AG04450 (cell line): ENCODE results near the gene PDE4D. TPM values are rescaled to one million over a fixed set of nuclear protein-coding genes. Genes with fewer than 3 reads are reported as not detected.

Experiments used
- CTCF ChIA-PET: fragments of 300-600, 350-600 bp; formaldehyde crosslinking; extraction: SDS; loops from one replicate; lab custom pipeline; 2022; ENCODE audit warnings: antibody characterized with exemption, inconsistent platforms; lab: Charles Lee
- POLR2A ChIA-PET: fragments of 350-600 bp; formaldehyde crosslinking; extraction: SDS; loops from one replicate; lab custom pipeline; 2021; ENCODE audit warnings: antibody characterized with exemption, inconsistent platforms; lab: Yijun Ruan, JAX
- DNase-seq: peaks from one replicate; pipeline ENCODE4 v3.0.0-alpha.2; 2011; ENCODE audit warnings: low read depth, low spot score
- H3K27ac ChIP-seq: one replicate; pipeline ENCODE4 v1.5.1; 2012; ENCODE audit warnings: low read depth, low read length, control low read depth
- H3K27me3 ChIP-seq: one replicate; pipeline ENCODE4 v1.6.0; 2012; ENCODE audit warnings: low read length; ENCODE audit not compliant: control insufficient read depth, insufficient read depth
- H3K4me3 ChIP-seq: 2 replicates; pipeline ENCODE4 v1.5.1; 2011; ENCODE audit warnings: mild to moderate bottlenecking, low read depth, low read length, control low read depth
- H3K9me3 ChIP-seq: 2 replicates; pipeline ENCODE4 v1.5.1; 2012; ENCODE audit warnings: low read length; ENCODE audit not compliant: control insufficient read depth, insufficient read depth
- polyA plus RNA-seq: library from polyadenylated mRNA; depleted of rRNA; stranded (reverse); fragments of >200 nt; gene quantifications from 2 replicates; pipeline ENCODE4 v1.2.3, GENCODE V29; 2011
- TF ChIP-seq, protein P1 (sequence below): IDR thresholded peaks from 2 replicates; pipeline ENCODE4 v1.5.1; 2011; ENCODE audit warnings: low read depth, low read length, control low read depth, inconsistent platforms

Gene PDE4D
- polyA plus RNA-seq, 1 experiment: 12.0 TPM

DNA sequence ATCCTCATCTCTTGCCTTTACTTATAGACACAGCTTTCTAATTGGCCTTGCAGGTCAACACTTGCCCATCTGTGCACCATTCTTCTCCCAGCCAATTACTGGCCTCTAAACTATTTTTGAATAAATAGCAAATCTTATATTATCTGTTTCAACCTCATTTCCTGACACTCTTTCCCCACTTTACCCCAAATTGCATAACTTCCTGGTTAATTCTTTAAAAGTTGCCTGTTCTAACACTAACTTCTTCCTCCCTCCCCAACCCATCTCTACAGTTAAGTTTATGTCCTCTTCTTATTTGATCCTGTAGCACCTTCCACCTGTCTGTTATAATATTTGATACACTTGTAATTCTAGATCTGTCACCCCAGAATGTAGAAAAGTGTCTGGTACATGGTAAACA, 372.1 kb downstream of the PDE4D start:
- H3K9me3 ChIP-seq: no peaks in the 10 kb centered on the region
- ChIA-PET CTCF (no interaction called here), POLR2A (no interaction called here)

DNA sequence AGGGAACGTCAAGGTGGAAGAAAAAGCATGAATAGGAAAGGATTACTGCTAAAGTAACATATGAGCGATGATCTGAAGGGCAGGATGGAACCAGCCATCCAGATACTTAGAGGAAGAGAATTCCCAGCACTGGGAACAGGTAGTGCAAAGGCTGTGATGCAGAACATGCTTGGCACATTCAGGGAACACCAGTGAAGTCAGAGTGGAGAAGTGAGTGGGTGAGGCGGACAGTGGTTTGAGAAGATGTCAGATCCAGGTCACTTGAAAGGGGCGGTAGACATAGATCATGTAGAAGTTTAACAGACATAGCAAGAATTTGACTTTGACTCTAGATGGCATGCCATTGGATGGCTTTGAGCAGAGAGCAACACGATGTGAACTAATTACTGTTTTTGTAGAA, 374.2 kb downstream of the PDE4D start:
- TF ChIP-seq, protein P1, sequence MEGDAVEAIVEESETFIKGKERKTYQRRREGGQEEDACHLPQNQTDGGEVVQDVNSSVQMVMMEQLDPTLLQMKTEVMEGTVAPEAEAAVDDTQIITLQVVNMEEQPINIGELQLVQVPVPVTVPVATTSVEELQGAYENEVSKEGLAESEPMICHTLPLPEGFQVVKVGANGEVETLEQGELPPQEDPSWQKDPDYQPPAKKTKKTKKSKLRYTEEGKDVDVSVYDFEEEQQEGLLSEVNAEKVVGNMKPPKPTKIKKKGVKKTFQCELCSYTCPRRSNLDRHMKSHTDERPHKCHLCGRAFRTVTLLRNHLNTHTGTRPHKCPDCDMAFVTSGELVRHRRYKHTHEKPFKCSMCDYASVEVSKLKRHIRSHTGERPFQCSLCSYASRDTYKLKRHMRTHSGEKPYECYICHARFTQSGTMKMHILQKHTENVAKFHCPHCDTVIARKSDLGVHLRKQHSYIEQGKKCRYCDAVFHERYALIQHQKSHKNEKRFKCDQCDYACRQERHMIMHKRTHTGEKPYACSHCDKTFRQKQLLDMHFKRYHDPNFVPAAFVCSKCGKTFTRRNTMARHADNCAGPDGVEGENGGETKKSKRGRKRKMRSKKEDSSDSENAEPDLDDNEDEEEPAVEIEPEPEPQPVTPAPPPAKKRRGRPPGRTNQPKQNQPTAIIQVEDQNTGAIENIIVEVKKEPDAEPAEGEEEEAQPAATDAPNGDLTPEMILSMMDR: no peak
- Histone ChIP-seq H3K27ac (no peak overlapping the region), H3K27me3 (no peaks in the 10 kb centered on the region), H3K9me3 (no peaks in the 10 kb centered on the region), H3K4me3 (no peak overlapping the region)
- DNase-seq: no peak
- POLR2A ChIA-PET: no interaction called here
- CTCF ChIA-PET: interaction anchor here (0.9 kb wide), 1 partner anchor 151 kb away, joined by 3 read pairs; no protein-coding TSS in a partner anchor

More for the DNA sequence above, 372.1 kb downstream of the PDE4D start:
- no peak overlapping the region for H3K27ac ChIP-seq
- no peak for DNase-seq
- no peaks in the 10 kb centered on the region for H3K27me3 ChIP-seq
- no peak overlapping the region for H3K4me3 ChIP-seq
- TF ChIP-seq, protein P1: no peak

DNA sequence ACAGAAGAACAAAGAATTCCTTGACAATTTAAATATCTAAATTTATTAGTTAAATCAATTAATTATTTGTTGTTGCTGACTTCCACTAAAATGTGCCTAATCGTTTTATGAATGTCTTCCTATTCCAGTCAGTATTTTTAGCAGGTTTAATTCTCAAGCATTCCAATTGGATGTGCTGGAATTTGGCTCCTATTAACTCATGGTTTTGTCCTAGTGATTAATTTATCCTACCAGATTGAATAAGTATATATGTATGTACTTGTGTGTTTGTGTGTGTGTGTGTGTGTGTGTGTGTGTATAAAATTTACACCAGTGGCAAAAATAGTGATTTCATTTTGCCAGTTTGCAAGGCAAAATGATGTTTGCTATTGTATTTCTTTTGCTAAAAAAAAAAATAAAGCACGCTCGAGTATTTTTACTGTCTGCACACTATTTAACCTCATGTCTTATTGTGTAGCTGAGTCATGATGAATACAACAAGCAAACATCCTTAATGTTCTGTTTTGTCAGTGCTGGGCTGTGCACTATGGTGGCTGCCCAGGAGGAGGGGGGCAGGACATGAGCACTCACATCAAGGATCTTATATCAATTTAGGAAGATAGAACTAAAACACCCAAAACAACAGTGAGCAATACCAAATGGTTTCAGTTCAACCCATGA, 375.5 kb downstream of the PDE4D start:
- ChIA-PET POLR2A (interaction anchor here (0.7 kb wide), 1 partner anchor 767 kb away, joined by 3 read pairs; no protein-coding TSS in a partner anchor), CTCF (no interaction called here)
- Histone ChIP-seq H3K4me3 (no peak overlapping the region), H3K9me3 (no peaks in the 10 kb centered on the region), H3K27ac (no peak overlapping the region), H3K27me3 (no peaks in the 10 kb centered on the region)
- TF ChIP-seq, protein P1: no peak
- DNase-seq: peak; percentile 8

DNA sequence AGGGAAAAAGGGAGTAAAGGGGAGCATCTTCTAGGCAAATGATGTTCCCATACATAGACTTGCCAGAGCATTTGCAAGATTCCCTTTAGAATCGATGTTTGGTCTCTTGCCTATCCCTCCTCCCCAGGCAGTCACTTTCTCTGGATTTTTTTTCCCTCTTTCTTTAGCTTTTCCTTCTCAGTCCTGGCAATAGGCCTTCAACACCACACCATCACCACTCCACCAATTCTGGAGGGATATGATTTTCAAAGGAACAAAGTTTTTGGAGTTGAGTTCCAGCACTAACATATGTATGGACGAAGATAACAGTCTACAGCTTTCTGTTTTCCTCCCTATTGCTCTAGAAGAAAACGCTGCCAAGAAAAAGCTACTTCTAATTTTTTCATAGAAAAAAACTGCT, 377.4 kb downstream of the PDE4D start:
- no peak overlapping the region for H3K4me3 ChIP-seq
- DNase-seq: no peak
- ChIA-PET POLR2A (no interaction called here), CTCF (interaction anchor here (1.2 kb wide), 1 partner anchor 285 kb away, joined by 3 read pairs; no protein-coding TSS in a partner anchor)
- no peak overlapping the region for H3K27ac ChIP-seq
- no peaks in the 10 kb centered on the region for H3K9me3 ChIP-seq
- no peaks in the 10 kb centered on the region for H3K27me3 ChIP-seq
- TF ChIP-seq, protein P1: no peak

DNA sequence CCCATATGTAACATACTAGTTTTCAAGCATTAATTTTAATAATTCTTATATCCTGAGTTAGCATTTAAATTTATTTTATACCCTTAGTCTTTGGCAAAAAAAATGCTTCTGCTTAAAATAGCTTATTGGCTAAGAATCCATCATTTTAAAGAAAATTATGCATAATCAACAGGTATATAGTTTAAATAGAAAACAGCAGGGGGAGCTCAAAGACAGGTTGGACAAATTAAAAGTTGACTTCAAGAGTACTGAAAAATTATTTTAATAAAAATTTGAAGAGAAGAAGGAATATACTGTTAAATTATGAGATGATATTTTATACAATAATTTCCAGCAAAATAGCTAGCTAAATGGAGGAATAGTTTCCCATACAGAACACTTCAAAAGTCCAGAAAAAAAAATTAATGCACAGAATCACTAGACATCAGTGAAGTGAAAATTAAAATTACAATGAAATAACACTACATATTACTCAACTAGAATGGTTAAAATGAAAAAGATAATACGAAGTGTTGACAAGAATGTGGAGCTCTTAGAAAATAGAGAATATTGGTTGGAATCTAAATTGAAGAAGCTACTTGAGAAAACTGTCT, 387.1 kb downstream of the PDE4D start:
- POLR2A ChIA-PET: no interaction called here
- CTCF ChIA-PET: interaction anchor here (0.6 to 5.4 kb wide), 20 partner anchors 9 to 1134 kb away, joined by 3 to 92 read pairs (median 4); no protein-coding TSS in a partner anchor
- no peak for DNase-seq
- TF ChIP-seq, protein P1: peak; percentile 46
- H3K9me3 ChIP-seq: no peaks in the 10 kb centered on the region
- no peak overlapping the region for H3K4me3 ChIP-seq
- H3K27me3 ChIP-seq: no peaks in the 10 kb centered on the region
- no peak overlapping the region for H3K27ac ChIP-seq
